Measurements from ENCODE around the gene LRP5. TPM values are rescaled to one million over a fixed set of nuclear protein-coding genes. Genes with fewer than 3 reads are reported as not detected.

The LRP5 gene
- total and polyA plus RNA-seq, 5 donors = 57.1 to 88.8 (median 71.8) TPM

- peak overlapping the region; percentile 80 for H3K4me3 ChIP-seq (ENCODE audit: low read length)
- no peaks in the 10 kb centered on the region for H3K27me3 ChIP-seq (ENCODE audit: control insufficient read depth, insufficient read depth)
- peaks cover 12% of the 10 kb centered on the region for H3K4me1 ChIP-seq (ENCODE audit: control insufficient read depth, insufficient read depth, low read length)
- intact Hi-C loops (cut with DNase I) = no loop called here
- peak overlapping the region; percentile 75 for H3K27ac ChIP-seq (ENCODE audit: low read length)
- H3K9me3 ChIP-seq (ENCODE audit: control insufficient read depth, low read length) = no peaks in the 10 kb centered on the region
- ATAC-seq (no peak), DNase-seq (no peak)
- WGBS = 66% methylated on average over 8 of the region's 8 CpGs
Observed at GRCh38 chr11:68270196-68271022, 42.0 kb upstream of the LRP5 start.

- DNase-seq = peak; percentile 73 to 81 (median 75)
- 3% methylated on average over 23 of the region's 23 CpGs for WGBS
- Histone ChIP-seq H3K4me3 (ENCODE audit: low read length) (peak overlapping the region; percentile 80), H3K27ac (ENCODE audit: low read length) (peak overlapping the region; percentile 96), H3K9me3 (ENCODE audit: control insufficient read depth, low read length) (no peaks in the 10 kb centered on the region), H3K27me3 (ENCODE audit: control insufficient read depth, insufficient read depth) (no peaks in the 10 kb centered on the region), H3K4me1 (ENCODE audit: control insufficient read depth, insufficient read depth, low read length) (peaks cover 12% of the 10 kb centered on the region)
- intact Hi-C loops (cut with DNase I) = no loop called here
- peak; percentile 57 to 75 for ATAC-seq
Observed at GRCh38 chr11:68271023-68271780, 41.2 kb upstream of the LRP5 start.

- peak within 1 kb of the TSS; percentile 83 for H3K4me3 ChIP-seq (ENCODE audit: low read length)
- DNase-seq = peak; percentile 96 to 98 (median 98)
- no peaks in the 10 kb centered on the region for H3K27me3 ChIP-seq (ENCODE audit: control insufficient read depth, insufficient read depth)
- peak; percentile 96 to 97 for ATAC-seq
- under 1% methylated on average over 71 of the region's 71 CpGs for WGBS
- H3K27ac ChIP-seq (ENCODE audit: low read length) = peak within 1 kb of the TSS; percentile 98
- H3K4me1 ChIP-seq (ENCODE audit: control insufficient read depth, insufficient read depth, low read length) = peaks cover 12% of the 10 kb centered on the region
- intact Hi-C loops (cut with DNase I) = no loop called here
- no peaks in the 10 kb centered on the region for H3K9me3 ChIP-seq (ENCODE audit: control insufficient read depth, low read length)
Observed at GRCh38 chr11:68271781-68272608, 40.4 kb upstream of the LRP5 start, which contains the start of gene C11orf24. TSS of gene C11orf24 (minus strand) at chr11:68271973. CDS start at chr11:68263767, 8,206 bp downstream.

- no peak overlapping the region for H3K27ac ChIP-seq (ENCODE audit: low read length)
- 93% methylated on average over 21 of the region's 21 CpGs for WGBS
- no peak for DNase-seq
- H3K27me3 ChIP-seq (ENCODE audit: control insufficient read depth, insufficient read depth) = no peaks in the 10 kb centered on the region
- H3K4me1 ChIP-seq (ENCODE audit: control insufficient read depth, insufficient read depth, low read length) = peaks cover 9% of the 10 kb centered on the region
- no peak for ATAC-seq
- no peak overlapping the region for H3K4me3 ChIP-seq (ENCODE audit: low read length)
- intact Hi-C loops (cut with DNase I) = no loop called here
- H3K9me3 ChIP-seq (ENCODE audit: control insufficient read depth, low read length) = no peaks in the 10 kb centered on the region
Observed at GRCh38 chr11:68273026-68273738, 39.2 kb upstream of the LRP5 start.

- H3K9me3 ChIP-seq (ENCODE audit: control insufficient read depth, low read length) = no peaks in the 10 kb centered on the region
- peaks cover 7% of the 10 kb centered on the region for H3K4me1 ChIP-seq (ENCODE audit: control insufficient read depth, insufficient read depth, low read length)
- WGBS = 78% methylated on average over 1 of the region's 1 CpG
- no peak overlapping the region for H3K4me3 ChIP-seq (ENCODE audit: low read length)
- H3K27ac ChIP-seq (ENCODE audit: low read length) = no peak overlapping the region
- no peaks in the 10 kb centered on the region for H3K27me3 ChIP-seq (ENCODE audit: control insufficient read depth, insufficient read depth)
- intact Hi-C loops (cut with DNase I) = no loop called here
- ATAC-seq (no peak), DNase-seq (no peak)
Observed at GRCh38 chr11:68274306-68274705, 38.1 kb upstream of the LRP5 start.

- Histone ChIP-seq H3K27me3 (ENCODE audit: control insufficient read depth, insufficient read depth) (no peaks in the 10 kb centered on the region), H3K9me3 (ENCODE audit: control insufficient read depth, low read length) (no peaks in the 10 kb centered on the region), H3K4me1 (ENCODE audit: control insufficient read depth, insufficient read depth, low read length) (no peaks in the 10 kb centered on the region), H3K4me3 (ENCODE audit: low read length) (no peak overlapping the region), H3K27ac (ENCODE audit: low read length) (no peak overlapping the region)
- intact Hi-C loops (cut with DNase I) = no loop called here
- no peak for ATAC-seq
- DNase-seq = no peak
- WGBS = 95% methylated on average over 14 of the region's 14 CpGs
Observed at GRCh38 chr11:68275721-68276507, 36.5 kb upstream of the LRP5 start.

GRCh38 chr11:68276861-68277260 is 35.5 kb upstream of the LRP5 start:
- no peaks in the 10 kb centered on the region for H3K4me1 ChIP-seq (ENCODE audit: control insufficient read depth, insufficient read depth, low read length)
- DNase-seq = no peak
- no peaks in the 10 kb centered on the region for H3K27me3 ChIP-seq (ENCODE audit: control insufficient read depth, insufficient read depth)
- H3K9me3 ChIP-seq (ENCODE audit: control insufficient read depth, low read length) = no peaks in the 10 kb centered on the region
- 78% methylated on average over 6 of the region's 6 CpGs for WGBS
- no peak overlapping the region for H3K4me3 ChIP-seq (ENCODE audit: low read length)
- no peak overlapping the region for H3K27ac ChIP-seq (ENCODE audit: low read length)
- no peak for ATAC-seq
- intact Hi-C loops (cut with DNase I) = no loop called here

- H3K9me3 ChIP-seq (ENCODE audit: control insufficient read depth, low read length) = no peaks in the 10 kb centered on the region
- no peak overlapping the region for H3K4me3 ChIP-seq (ENCODE audit: low read length)
- H3K4me1 ChIP-seq (ENCODE audit: control insufficient read depth, insufficient read depth, low read length) = no peaks in the 10 kb centered on the region
- 81% methylated on average over 5 of the region's 5 CpGs for WGBS
- intact Hi-C loops (cut with DNase I) = no loop called here
- DNase-seq (no peak), ATAC-seq (no peak)
- no peaks in the 10 kb centered on the region for H3K27me3 ChIP-seq (ENCODE audit: control insufficient read depth, insufficient read depth)
- no peak overlapping the region for H3K27ac ChIP-seq (ENCODE audit: low read length)
Observed at GRCh38 chr11:68279676-68280075, 32.7 kb upstream of the LRP5 start.

- Histone ChIP-seq H3K4me3 (ENCODE audit: low read length) (no peak overlapping the region), H3K4me1 (ENCODE audit: control insufficient read depth, insufficient read depth, low read length) (no peaks in the 10 kb centered on the region), H3K27ac (ENCODE audit: low read length) (no peak overlapping the region), H3K9me3 (ENCODE audit: control insufficient read depth, low read length) (no peaks in the 10 kb centered on the region), H3K27me3 (ENCODE audit: control insufficient read depth, insufficient read depth) (no peaks in the 10 kb centered on the region)
- intact Hi-C loops (cut with DNase I) = no loop called here
- no peak for ATAC-seq
- no peak for DNase-seq
- 63% methylated on average over 15 of the region's 15 CpGs for WGBS
Observed at GRCh38 chr11:68282141-68282860, 30.1 kb upstream of the LRP5 start.
